ENCODE measurements around the gene FXYD3.

FXYD3 gene

GRCh38 chr19:35135389-35135909 is 19.8 kb downstream of the FXYD3 start:
- Histone ChIP-seq H2AFZ (ENCODE audit: low read length, unreplicated experiment) (no peak overlapping the region), H3K27me3 (ENCODE audit: insufficient read depth, low read length) (no peaks in the 10 kb centered on the region), H3K4me3 (ENCODE audit: low read depth, low read length) (no peak overlapping the region)

DNA sequence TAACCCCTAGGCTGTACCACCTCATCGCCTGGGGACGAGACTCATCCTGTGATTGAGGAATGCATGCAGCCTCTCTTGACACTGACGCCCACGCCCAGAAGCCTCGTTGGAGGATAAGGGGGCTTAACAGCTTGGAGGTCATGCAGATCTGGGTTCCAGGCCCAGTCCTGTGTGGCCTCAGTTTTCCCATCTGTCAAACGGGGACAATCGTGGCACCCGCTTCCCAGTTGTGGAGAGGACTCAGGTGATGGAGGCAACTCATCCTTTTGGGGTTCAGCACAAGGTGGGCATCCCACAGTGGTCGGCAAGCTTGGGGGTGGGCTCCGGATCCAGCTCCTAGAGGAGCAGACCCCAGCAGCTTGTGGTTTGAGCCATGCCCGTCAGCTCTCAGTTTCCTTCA is 20.6 kb downstream of the FXYD3 start:
- Histone ChIP-seq H3K36me3 (ENCODE audit: insufficient read depth, low read length) (no peaks in the 10 kb centered on the region), H3K79me2 (ENCODE audit: control insufficient read depth, insufficient read depth, low read length, unreplicated experiment) (no peaks in the 10 kb centered on the region), H3K27ac (ENCODE audit: low read depth, low read length) (no peak overlapping the region), H2AFZ (ENCODE audit: low read length, unreplicated experiment) (no peak overlapping the region), H3K4me3 (ENCODE audit: low read depth, low read length) (no peak overlapping the region), H3K27me3 (ENCODE audit: insufficient read depth, low read length) (no peaks in the 10 kb centered on the region), H3K4me1 (ENCODE audit: control insufficient read depth, insufficient read depth, low read length, unreplicated experiment) (no peaks in the 10 kb centered on the region)

More at GRCh38 chr19:35135389-35135909, 19.8 kb downstream of the FXYD3 start:
- H3K27ac ChIP-seq (ENCODE audit: low read depth, low read length): no peak overlapping the region
- H3K79me2 ChIP-seq (ENCODE audit: control insufficient read depth, insufficient read depth, low read length, unreplicated experiment): no peaks in the 10 kb centered on the region
- no peaks in the 10 kb centered on the region for H3K36me3 ChIP-seq (ENCODE audit: insufficient read depth, low read length)
- H3K4me1 ChIP-seq (ENCODE audit: control insufficient read depth, insufficient read depth, low read length, unreplicated experiment): no peaks in the 10 kb centered on the region

DNA sequence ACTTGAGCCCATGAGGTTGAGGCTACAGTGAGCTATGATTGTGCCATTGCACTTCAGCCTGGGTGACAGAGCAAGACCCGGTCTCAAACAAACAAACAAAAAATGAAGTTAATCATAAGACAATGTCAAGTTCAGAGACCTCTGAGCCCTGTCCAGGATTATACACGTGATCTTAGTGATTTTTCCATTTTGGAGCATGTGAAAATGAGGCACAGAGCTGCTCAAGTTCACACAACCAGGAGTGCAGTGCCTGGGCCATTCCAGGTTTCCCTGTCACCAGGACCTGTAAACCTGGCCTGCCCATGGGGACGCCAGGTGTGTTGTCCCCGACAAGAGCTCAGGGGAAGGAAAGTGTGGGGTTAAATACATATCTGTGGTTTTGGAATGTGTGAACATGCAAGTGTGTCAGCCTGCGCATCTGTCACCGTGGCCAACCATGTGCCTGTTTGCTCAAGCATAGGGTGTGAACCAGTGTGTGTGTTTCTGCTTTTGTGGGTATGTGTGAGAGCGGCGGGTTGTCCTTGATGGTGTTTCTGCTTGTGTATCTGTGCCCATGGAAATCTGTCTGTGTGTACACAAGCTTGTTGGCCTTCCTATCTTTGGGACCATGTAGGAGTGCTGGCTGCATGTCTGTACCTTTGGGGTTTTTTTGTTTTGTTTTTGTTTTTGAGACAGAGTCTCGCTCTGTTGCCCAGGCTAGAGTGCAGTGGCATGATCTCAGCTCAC is 21.5 kb downstream of the FXYD3 start:
- H3K4me3 ChIP-seq (ENCODE audit: low read depth, low read length): no peak overlapping the region
- H3K27ac ChIP-seq (ENCODE audit: low read depth, low read length): no peak overlapping the region

GRCh38 chr19:35138305-35138892 is 22.8 kb downstream of the FXYD3 start, which contains the start of gene FXYD1:
TSS of gene FXYD1 (plus strand) at chr19:35138824. CDS start at chr19:35140080, 1,256 bp downstream.
- no peaks in the 10 kb centered on the region for H3K79me2 ChIP-seq (ENCODE audit: control insufficient read depth, insufficient read depth, low read length, unreplicated experiment)

More for the DNA sequence above, 21.5 kb downstream of the FXYD3 start:
- H3K4me1 ChIP-seq (ENCODE audit: control insufficient read depth, insufficient read depth, low read length, unreplicated experiment): peaks cover 3% of the 10 kb centered on the region
- H3K36me3 ChIP-seq (ENCODE audit: insufficient read depth, low read length): no peaks in the 10 kb centered on the region
- H2AFZ ChIP-seq (ENCODE audit: low read length, unreplicated experiment): no peak overlapping the region
- no peaks in the 10 kb centered on the region for H3K27me3 ChIP-seq (ENCODE audit: insufficient read depth, low read length)
- H3K79me2 ChIP-seq (ENCODE audit: control insufficient read depth, insufficient read depth, low read length, unreplicated experiment): no peaks in the 10 kb centered on the region

GRCh38 chr19:35140207-35140961 is 24.8 kb downstream of the FXYD3 start:
- Histone ChIP-seq H3K27me3 (ENCODE audit: insufficient read depth, low read length) (no peaks in the 10 kb centered on the region), H3K27ac (ENCODE audit: low read depth, low read length) (no peak overlapping the region), H3K4me3 (ENCODE audit: low read depth, low read length) (no peak overlapping the region), H2AFZ (ENCODE audit: low read length, unreplicated experiment) (no peak overlapping the region), H3K4me1 (ENCODE audit: control insufficient read depth, insufficient read depth, low read length, unreplicated experiment) (peaks cover 3% of the 10 kb centered on the region), H3K36me3 (ENCODE audit: insufficient read depth, low read length) (no peaks in the 10 kb centered on the region), H3K79me2 (ENCODE audit: control insufficient read depth, insufficient read depth, low read length, unreplicated experiment) (no peaks in the 10 kb centered on the region)

More at GRCh38 chr19:35138305-35138892, 22.8 kb downstream of the FXYD3 start, which contains the start of gene FXYD1:
- H2AFZ ChIP-seq (ENCODE audit: low read length, unreplicated experiment): no peak within 1 kb of the TSS
- H3K4me1 ChIP-seq (ENCODE audit: control insufficient read depth, insufficient read depth, low read length, unreplicated experiment): peaks cover 3% of the 10 kb centered on the region
- no peaks in the 10 kb centered on the region for H3K36me3 ChIP-seq (ENCODE audit: insufficient read depth, low read length)
- H3K27ac ChIP-seq (ENCODE audit: low read depth, low read length): no peak within 1 kb of the TSS
- H3K4me3 ChIP-seq (ENCODE audit: low read depth, low read length): no peak within 1 kb of the TSS
- H3K27me3 ChIP-seq (ENCODE audit: insufficient read depth, low read length): no peaks in the 10 kb centered on the region

GRCh38 chr19:35140962-35141836 is 25.6 kb downstream of the FXYD3 start:
- H3K79me2 ChIP-seq (ENCODE audit: control insufficient read depth, insufficient read depth, low read length, unreplicated experiment): no peaks in the 10 kb centered on the region
- no peak overlapping the region for H3K4me3 ChIP-seq (ENCODE audit: low read depth, low read length)
- no peaks in the 10 kb centered on the region for H3K36me3 ChIP-seq (ENCODE audit: insufficient read depth, low read length)
- no peak overlapping the region for H2AFZ ChIP-seq (ENCODE audit: low read length, unreplicated experiment)
- peaks cover 3% of the 10 kb centered on the region for H3K4me1 ChIP-seq (ENCODE audit: control insufficient read depth, insufficient read depth, low read length, unreplicated experiment)
- H3K27ac ChIP-seq (ENCODE audit: low read depth, low read length): no peak overlapping the region
- H3K27me3 ChIP-seq (ENCODE audit: insufficient read depth, low read length): no peaks in the 10 kb centered on the region

DNA sequence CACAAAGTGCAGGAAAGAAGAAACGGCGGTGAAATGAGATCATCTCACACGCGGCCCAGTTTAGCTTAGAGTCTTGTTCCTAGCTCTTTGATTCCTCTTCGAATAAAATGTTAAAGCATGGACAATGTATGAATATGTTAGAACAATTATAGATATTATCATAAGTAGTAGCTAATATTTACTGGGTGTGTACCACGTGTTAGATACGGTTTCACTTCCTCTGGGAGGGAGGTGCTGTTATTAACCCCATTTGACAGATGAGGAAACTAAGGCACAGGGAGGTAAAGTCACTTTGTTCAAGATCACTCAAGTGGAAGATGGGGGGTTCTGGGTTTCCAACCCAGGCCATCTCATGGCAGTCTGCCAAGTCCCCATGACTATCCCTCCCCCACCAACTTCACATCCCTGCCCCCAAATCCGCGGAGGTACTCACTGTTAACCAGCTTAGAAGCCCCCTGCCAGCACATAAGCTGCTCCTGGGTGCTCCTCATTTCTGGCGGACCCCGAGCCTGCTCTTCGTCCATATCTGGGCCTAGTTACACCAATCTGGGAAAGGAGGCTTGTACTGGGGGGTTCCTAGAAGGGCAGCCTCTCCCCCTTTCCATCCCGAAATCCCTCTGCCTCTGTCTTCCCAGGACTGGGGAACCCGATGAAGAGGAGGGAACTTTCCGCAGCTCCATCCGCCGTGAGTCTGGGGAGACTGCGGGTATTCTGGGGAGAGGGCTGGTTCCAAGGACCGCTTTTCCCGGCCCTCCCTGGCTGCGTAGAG is 26.4 kb downstream of the FXYD3 start:
- no peaks in the 10 kb centered on the region for H3K27me3 ChIP-seq (ENCODE audit: insufficient read depth, low read length)
- H2AFZ ChIP-seq (ENCODE audit: low read length, unreplicated experiment): no peak overlapping the region
- H3K36me3 ChIP-seq (ENCODE audit: insufficient read depth, low read length): no peaks in the 10 kb centered on the region
- no peak overlapping the region for H3K27ac ChIP-seq (ENCODE audit: low read depth, low read length)
- H3K4me1 ChIP-seq (ENCODE audit: control insufficient read depth, insufficient read depth, low read length, unreplicated experiment): peaks cover 3% of the 10 kb centered on the region
- no peak overlapping the region for H3K4me3 ChIP-seq (ENCODE audit: low read depth, low read length)
- H3K79me2 ChIP-seq (ENCODE audit: control insufficient read depth, insufficient read depth, low read length, unreplicated experiment): no peaks in the 10 kb centered on the region

DNA sequence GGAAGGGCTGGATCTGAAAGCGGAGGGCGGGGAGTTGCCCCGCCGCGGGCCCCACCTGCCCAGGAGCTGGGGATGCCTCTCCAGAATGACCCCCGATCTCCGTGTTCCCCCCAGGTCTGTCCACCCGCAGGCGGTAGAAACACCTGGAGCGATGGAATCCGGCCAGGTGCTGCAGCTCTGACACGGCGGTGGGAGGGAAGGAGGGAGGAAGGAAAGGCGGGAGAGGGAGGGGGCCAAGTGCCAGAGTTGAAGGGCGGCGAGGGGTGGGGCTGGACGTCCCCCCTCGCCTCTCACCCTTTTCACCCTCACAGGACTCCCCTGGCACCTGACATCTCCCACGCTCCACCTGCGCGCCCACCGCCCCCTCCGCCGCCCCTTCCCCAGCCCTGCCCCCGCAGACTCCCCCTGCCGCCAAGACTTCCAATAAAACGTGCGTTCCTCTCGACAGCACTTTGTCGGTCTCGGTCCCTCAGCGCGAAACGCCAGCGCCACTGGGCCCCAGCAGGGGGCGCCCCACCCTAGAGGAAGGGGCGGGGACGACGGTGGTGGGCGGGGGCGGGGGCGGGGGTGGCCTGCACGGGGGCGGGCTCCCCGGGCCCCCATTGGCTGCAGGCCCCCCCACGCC is 27.1 kb downstream of the FXYD3 start:
- no peak overlapping the region for H3K4me3 ChIP-seq (ENCODE audit: low read depth, low read length)
- no peak overlapping the region for H3K27ac ChIP-seq (ENCODE audit: low read depth, low read length)
- no peaks in the 10 kb centered on the region for H3K36me3 ChIP-seq (ENCODE audit: insufficient read depth, low read length)
- peaks cover 3% of the 10 kb centered on the region for H3K4me1 ChIP-seq (ENCODE audit: control insufficient read depth, insufficient read depth, low read length, unreplicated experiment)
- no peak overlapping the region for H2AFZ ChIP-seq (ENCODE audit: low read length, unreplicated experiment)
- no peaks in the 10 kb centered on the region for H3K27me3 ChIP-seq (ENCODE audit: insufficient read depth, low read length)
- no peaks in the 10 kb centered on the region for H3K79me2 ChIP-seq (ENCODE audit: control insufficient read depth, insufficient read depth, low read length, unreplicated experiment)

DNA sequence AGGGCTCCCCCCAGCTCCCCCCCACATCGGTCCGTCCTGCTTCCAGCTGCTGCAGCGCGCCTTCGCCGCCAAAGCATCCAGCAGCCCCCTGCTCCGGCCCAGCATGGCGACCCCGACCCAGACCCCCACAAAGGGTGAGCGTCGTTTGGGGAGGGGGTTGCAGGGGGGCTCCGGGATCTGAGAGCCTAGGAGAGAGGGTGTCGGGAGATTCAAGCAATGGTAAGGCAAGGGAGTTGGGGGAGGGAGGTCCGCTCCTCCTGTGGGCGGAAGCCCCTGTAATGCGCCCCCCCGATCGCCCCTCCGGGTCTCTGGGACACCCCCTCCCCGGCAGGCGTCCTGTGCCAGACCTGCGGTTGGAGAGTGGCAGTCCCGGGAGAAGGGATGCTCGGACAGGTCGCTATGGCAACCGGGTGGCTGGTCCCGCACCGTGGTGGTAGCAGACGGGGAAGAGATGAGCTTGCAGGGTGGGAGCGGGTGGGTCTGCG is 27.6 kb downstream of the FXYD3 start, which contains the start of gene FXYD7:
Gene FXYD7 (plus strand): TSS at position 25 of the 485 bp plus-strand sequence. CDS start 79 bp downstream, at position 104.
- H3K36me3 ChIP-seq (ENCODE audit: insufficient read depth, low read length): no peaks in the 10 kb centered on the region
- peaks cover 3% of the 10 kb centered on the region for H3K4me1 ChIP-seq (ENCODE audit: control insufficient read depth, insufficient read depth, low read length, unreplicated experiment)
- no peak within 1 kb of the TSS for H3K27ac ChIP-seq (ENCODE audit: low read depth, low read length)
- no peak within 1 kb of the TSS for H2AFZ ChIP-seq (ENCODE audit: low read length, unreplicated experiment)
- no peaks in the 10 kb centered on the region for H3K79me2 ChIP-seq (ENCODE audit: control insufficient read depth, insufficient read depth, low read length, unreplicated experiment)
- H3K4me3 ChIP-seq (ENCODE audit: low read depth, low read length): no peak within 1 kb of the TSS
- no peaks in the 10 kb centered on the region for H3K27me3 ChIP-seq (ENCODE audit: insufficient read depth, low read length)

Measured in ACC112 (cell line).